GM03348 (cell line): ENCODE data around the gene MRPL21.
A peak's percentile ranks its signal among the peaks of the same experiment; 100 is the strongest.

Experiments used
- DNase-seq: peaks from one replicate; pipeline ENCODE4 v3.0.0; 2012; ENCODE audit warnings: low spot score

Gene MRPL21

GRCh38 chr11:68841718-68842426 lies 61.8 kb downstream of the MRPL21 start, which contains the start of gene CPT1A:
TSS of gene CPT1A (minus strand) at chr11:68841916. CDS start at chr11:68815474, 26,442 bp downstream.
- DNase-seq, result peak; percentile 98
